Natural killer cell (primary cell): ENCODE results near the gene MLLT6. TPM values are rescaled to one million over a fixed set of nuclear protein-coding genes. Genes with fewer than 3 reads are reported as not detected.

Experiments used
- ATAC-seq, 3 donors: fragments of 150-1000 bp in 2 of 3; fragments of 200-7000 bp in 1 of 3; cut with Tn5 transposase; 1 replicate in 1 of 3; 2 replicates in 2 of 3; pipeline ENCODE4 v1.10.0; 2021; ENCODE audit warnings: mild to moderate bottlenecking in 2 of 3, moderate library complexity in 2 of 3
- DNase-seq, 2 donors: peaks; one replicate each; pipeline versions ENCODE4 v3.0.0 to v3.0.0-alpha.2; 2013 to 2021; ENCODE audit warnings: mixed read lengths in 1 of 2
- H3K27ac ChIP-seq: one replicate; pipeline ENCODE4 v1.5.1; 2013; ENCODE audit warnings: mild to moderate bottlenecking, low read length
- H3K27me3 ChIP-seq: one replicate; pipeline ENCODE4 v1.6.1; 2013; ENCODE audit warnings: low read length; ENCODE audit not compliant: control insufficient read depth, insufficient read depth
- H3K36me3 ChIP-seq: one replicate; pipeline ENCODE4 v1.6.1; 2013; ENCODE audit warnings: low read length; ENCODE audit not compliant: control insufficient read depth, insufficient read depth
- H3K4me1 ChIP-seq: one replicate; pipeline ENCODE4 v1.6.1; 2013; ENCODE audit warnings: low read length; ENCODE audit not compliant: control insufficient read depth, insufficient read depth
- H3K4me3 ChIP-seq: one replicate; pipeline ENCODE4 v1.5.1; 2013; ENCODE audit warnings: low read length
- H3K9me3 ChIP-seq: one replicate; pipeline ENCODE4 v1.6.1; 2013; ENCODE audit warnings: low read length; ENCODE audit not compliant: control insufficient read depth, insufficient read depth
- H3K27ac Mint-ChIP-seq, 2 donors: one replicate each; pipeline ENCODE4 v1.8.0; 2022; ENCODE audit warnings: mild to moderate bottlenecking in 2 of 2, mixed read lengths in 2 of 2, moderate library complexity in 1 of 2
- H3K27me3 Mint-ChIP-seq, 2 donors: one replicate each; pipeline ENCODE4 v1.8.0; 2022; ENCODE audit warnings: low read depth in 2 of 2, mixed read lengths in 2 of 2
- H3K36me3 Mint-ChIP-seq: one replicate; pipeline ENCODE4 v1.8.0; 2022; ENCODE audit warnings: mixed read lengths
- H3K4me1 Mint-ChIP-seq, 2 donors: one replicate each; pipeline ENCODE4 v1.8.0; 2022; ENCODE audit warnings: mixed read lengths in 2 of 2
- H3K4me3 Mint-ChIP-seq: one replicate; pipeline ENCODE4 v1.8.0; 2022; ENCODE audit warnings: mild to moderate bottlenecking, moderate library complexity, mixed read lengths
- H3K9me3 Mint-ChIP-seq, 2 donors: one replicate each; pipeline ENCODE4 v1.8.0; 2022; ENCODE audit warnings: mixed read lengths in 2 of 2
- CTCF ChIP-seq: fragments of 200-600 bp; IDR thresholded peaks from one replicate; pipeline ENCODE4 v1.8.0; 2022; ENCODE audit warnings: antibody characterized with exemption
- WGBS: methylation state at CpG from one replicate; pipeline ENCODE4 v1.1.7; 2013; ENCODE audit warnings: missing lambda C conversion rate; ENCODE audit not compliant: insufficient coverage; 5-methylcytosine and 5-hydroxymethylcytosine counted together
- intact Hi-C: fragments of 100-400 bp; cut with micrococcal nuclease; formaldehyde crosslinking; loops from one replicate; pipeline ENCODE4 v1.14.2; 2022
- total RNA-seq, 4 donors: library from RNA; stranded (reverse); fragments of 120-200 nt in 1 of 4; gene quantifications; one replicate each; pipeline versions ENCODE4 v1.2.3 to v1.2.4, GENCODE V29; 2013 to 2022

MLLT6 gene
- total RNA-seq, 3 donors from 2014 or later (not counting 1 experiment from before 2014, with no cell fraction given) = 478 to 578 (median 485) TPM

- H3K4me3 Mint-ChIP-seq = no peak overlapping the region
- Histone ChIP-seq H3K36me3 (peaks cover 91% of the 10 kb centered on the region), H3K4me3 (no peak overlapping the region), H3K27me3 (no peaks in the 10 kb centered on the region), H3K9me3 (no peaks in the 10 kb centered on the region), H3K27ac (no peak overlapping the region), H3K4me1 (peaks cover 35% of the 10 kb centered on the region)
- intact Hi-C loops = no loop called here
- ATAC-seq = no peak
- no peaks in the 10 kb centered on the region for H3K9me3 Mint-ChIP-seq
- no peak for DNase-seq
- H3K36me3 Mint-ChIP-seq = peaks cover 8% of the 10 kb centered on the region
- 90% methylated on average over 10 of the region's 11 CpGs for WGBS
- H3K27ac Mint-ChIP-seq = peak overlapping the region in 1 of 2 donors; percentile 45
- TF ChIP-seq CTCF = no peak
- peaks cover 38 to 55% of the 10 kb centered on the region in 2 donors for H3K4me1 Mint-ChIP-seq
- H3K27me3 Mint-ChIP-seq = no peaks in the 10 kb centered on the region
These were observed 8.5 kb downstream of the MLLT6 start for GRCh38 chr17:38713456-38714075.

- H3K4me3 ChIP-seq = no peak overlapping the region
- H3K27ac ChIP-seq = no peak overlapping the region
- no peaks in the 10 kb centered on the region for H3K27me3 Mint-ChIP-seq
- TF ChIP-seq CTCF = no peak
- H3K27me3 ChIP-seq = no peaks in the 10 kb centered on the region
- ATAC-seq (no peak), DNase-seq (no peak)
- H3K36me3 Mint-ChIP-seq = no peaks in the 10 kb centered on the region
- peaks cover 24% of the 10 kb centered on the region for H3K4me1 ChIP-seq
- peaks cover 30 to 44% of the 10 kb centered on the region in 2 donors for H3K4me1 Mint-ChIP-seq
- WGBS = 85% methylated on average over 8 of the region's 9 CpGs
- H3K36me3 ChIP-seq = peaks cover 89% of the 10 kb centered on the region
- H3K4me3 Mint-ChIP-seq = no peak overlapping the region
- peak overlapping the region; percentile 78 to 85 for H3K27ac Mint-ChIP-seq
- H3K9me3 ChIP-seq = no peaks in the 10 kb centered on the region
- H3K9me3 Mint-ChIP-seq = no peaks in the 10 kb centered on the region
- intact Hi-C loops = no loop called here
These were observed 10.3 kb downstream of the MLLT6 start for GRCh38 chr17:38715216-38715943.

- 96% methylated on average over 18 of the region's 18 CpGs for WGBS
- ATAC-seq = no peak
- Mint-ChIP-seq H3K9me3 (no peaks in the 10 kb centered on the region), H3K27me3 (no peaks in the 10 kb centered on the region), H3K27ac (no peak overlapping the region), H3K4me3 (no peak overlapping the region), H3K36me3 (no peaks in the 10 kb centered on the region), H3K4me1 (peaks cover 28 to 43% of the 10 kb centered on the region in 2 donors)
- H3K9me3 ChIP-seq = no peaks in the 10 kb centered on the region
- no peak for TF ChIP-seq CTCF
- no peak overlapping the region for H3K27ac ChIP-seq
- peaks cover 15% of the 10 kb centered on the region for H3K4me1 ChIP-seq
- no peaks in the 10 kb centered on the region for H3K27me3 ChIP-seq
- intact Hi-C loops = no loop called here
- DNase-seq = no peak
- peaks cover 90% of the 10 kb centered on the region for H3K36me3 ChIP-seq
- H3K4me3 ChIP-seq = no peak overlapping the region
These were observed 11.4 kb downstream of the MLLT6 start for GRCh38 chr17:38716368-38717005.
